ENCODE measurements around the gene SP3.

Gene SP3
- total RNA-seq, result 33.8 to 172 (median 99.6) reads per million in 17 experiments

DNA sequence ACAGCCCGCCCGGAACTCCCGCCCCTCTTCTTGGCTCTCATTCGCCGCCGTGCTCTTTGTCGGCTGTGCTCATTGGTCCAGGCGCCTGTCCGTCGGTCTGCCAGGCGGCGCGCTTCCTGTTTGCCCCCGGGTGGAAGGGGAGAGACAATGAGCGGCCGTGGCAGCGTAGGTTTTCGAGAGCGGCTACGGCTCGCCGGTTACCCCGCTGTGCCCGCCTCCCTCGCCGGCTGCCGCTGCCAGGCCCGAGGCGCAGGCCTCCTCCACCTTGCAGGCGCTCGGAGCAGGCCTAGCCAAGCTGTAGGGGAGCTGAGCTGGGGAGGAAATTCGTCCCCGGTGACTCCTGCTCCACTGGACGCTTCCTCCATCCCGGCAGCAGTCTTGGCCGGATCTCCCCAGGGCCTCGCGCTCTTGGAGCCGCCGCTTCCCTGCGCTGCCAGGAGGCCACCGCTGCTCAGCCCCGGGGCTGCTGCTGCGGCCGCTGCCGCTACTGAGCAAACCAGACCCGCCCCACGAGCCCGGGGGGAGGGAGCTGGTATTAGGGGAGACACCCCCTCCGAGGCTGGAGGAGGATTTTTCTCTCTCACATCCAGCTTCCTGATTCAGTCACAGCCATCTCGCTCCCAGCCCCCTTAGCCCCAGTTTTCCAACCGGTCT lies at the start of gene SP3:
Gene SP3, minus strand, starts transcription at position 2 of the 654 bp plus-strand sequence. CDS start 202 bp downstream, outside the sequence.
- peak; percentile 96 to 98 (median 98) for DNase-seq

DNA sequence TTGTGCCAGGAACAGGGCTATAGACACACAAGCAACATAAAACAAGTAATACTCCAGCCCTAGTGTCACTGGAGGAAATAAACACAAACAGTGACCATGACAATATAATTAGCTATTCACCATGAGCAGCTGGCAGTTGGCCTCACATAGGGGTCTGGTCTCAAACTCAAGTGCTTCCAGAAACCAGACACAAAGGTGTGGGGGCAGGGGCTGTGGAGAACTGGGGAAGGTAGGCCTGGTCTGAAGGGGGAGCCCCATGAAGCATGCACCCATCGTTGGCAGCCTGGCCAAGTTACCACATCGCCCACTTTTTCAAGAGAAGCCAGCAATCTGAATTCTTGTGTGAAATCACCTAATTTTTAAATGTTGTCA lies 49.5 kb upstream of the SP3 start:
- DNase-seq, result no peak

DNA sequence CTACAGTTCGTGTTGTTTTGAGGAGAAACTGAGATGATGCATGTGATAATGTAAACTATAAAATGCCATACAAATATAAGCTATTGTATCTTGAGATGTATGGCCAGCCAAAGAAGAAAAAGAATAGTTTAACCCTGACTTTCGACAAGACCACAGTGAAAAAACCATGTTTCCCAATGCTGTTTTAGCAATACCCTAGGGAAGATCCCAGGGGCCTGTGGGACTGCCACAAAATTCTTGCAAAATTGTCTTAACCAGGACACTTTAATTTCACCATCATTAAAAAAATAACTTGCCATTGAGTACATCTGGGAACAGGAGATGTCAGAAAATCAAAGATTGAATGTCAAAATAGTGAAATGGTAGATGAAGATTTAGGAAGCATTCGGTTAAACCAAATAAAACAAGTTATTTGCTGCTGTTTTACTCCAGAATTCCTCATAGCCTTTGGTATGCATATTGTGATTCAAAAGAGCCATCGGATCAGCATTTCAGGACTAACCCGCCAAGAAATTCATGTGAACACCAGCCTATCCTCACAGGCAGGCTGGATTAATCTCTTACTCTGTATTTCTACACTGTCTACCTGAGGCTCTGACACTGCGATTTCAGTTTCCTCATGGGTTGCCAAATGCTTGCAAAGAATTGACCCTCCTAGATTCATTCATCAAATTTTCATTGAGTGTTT lies 49.0 kb upstream of the SP3 start:
- no peak for DNase-seq

DNA sequence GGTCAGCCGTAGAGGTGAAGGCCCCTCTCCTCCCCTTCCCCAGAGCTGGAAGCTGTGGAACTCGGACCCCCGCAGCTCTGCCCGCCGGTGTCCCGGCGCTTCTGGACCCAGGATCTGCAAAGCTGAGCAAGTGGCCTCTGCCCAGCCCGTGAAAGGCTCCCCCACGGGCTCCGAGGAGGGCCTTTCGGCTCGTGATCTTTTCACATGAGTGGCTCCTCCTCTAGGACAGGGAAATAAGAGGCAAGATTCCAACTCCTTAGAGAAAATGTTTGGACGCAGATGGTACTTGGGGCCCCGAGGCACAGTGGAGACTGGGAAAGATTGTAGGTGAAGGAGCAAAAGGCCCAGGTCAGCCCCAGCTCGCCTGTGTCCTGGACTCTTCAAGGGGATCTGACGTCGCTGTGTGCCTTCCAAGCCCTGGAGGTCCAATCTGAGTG lies 48.2 kb upstream of the SP3 start:
- no peak for DNase-seq

DNA sequence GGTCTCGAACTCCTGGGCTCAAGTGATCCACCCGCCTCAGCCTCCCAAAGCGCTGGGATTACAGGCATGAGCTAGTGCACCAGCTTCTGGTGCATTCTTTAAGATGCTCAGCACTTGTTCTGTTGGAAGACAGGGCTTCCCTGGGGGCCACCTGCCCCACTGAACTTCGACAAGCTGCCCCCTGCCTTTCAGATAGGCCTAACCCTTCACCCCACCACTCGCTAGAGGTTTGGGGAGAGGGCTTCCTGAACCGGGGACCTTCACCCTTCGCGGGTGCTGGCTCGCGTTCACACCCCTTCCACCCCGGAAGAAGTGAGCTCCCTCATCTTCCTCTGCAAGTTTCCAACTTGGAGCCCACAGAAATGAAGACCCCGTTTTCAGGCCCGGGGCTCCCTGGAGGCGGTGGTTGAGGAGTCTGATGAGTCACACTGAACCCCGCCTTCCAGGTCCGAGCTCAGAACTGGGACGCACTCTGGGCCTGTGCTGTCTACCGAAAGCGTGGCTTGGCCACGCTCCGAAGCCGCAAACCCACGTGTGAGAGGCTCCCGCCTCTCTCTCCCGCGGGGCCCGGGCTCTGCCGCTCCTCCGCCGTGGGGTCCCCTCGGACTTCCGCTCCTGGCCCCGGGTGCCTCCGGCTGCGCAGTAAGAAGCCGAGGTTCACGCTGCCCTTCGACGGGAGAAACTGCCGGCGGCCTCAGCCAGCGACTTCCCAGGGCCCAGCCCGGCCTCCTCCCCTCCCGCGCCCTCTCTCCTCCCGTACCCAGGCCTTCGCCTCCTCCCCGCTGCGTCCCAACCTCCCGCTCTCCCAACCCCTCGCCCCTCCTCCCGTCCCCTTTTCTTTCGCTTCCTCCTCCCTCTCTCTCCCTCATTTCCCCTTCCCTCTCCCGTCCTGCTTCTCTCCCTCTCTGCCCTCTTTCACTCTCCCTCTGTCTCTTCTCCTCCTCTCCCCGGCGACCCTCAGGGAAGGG lies 47.5 kb upstream of the SP3 start:
- DNase-seq, result peak; percentile 53 to 81 (median 68)

DNA sequence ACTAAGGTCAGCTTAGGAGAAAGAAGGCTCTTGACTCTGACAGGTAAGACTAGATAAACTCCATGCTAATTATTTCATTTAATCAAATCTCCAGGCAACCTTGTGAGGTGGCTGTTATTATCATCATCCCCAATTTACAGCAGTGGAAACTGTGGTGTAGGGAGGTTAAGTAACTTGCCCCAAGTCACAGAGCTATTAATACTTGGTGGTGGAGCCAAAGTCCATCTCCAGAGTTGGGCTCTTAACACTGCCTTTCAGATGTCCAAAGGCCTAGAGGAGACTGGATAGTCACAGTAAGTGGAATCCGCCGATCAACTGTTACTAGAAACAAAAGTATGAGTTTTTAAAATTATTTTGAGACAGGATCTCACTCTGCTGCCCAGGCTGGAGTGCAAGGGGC lies 46.6 kb upstream of the SP3 start:
- no peak for DNase-seq

DNA sequence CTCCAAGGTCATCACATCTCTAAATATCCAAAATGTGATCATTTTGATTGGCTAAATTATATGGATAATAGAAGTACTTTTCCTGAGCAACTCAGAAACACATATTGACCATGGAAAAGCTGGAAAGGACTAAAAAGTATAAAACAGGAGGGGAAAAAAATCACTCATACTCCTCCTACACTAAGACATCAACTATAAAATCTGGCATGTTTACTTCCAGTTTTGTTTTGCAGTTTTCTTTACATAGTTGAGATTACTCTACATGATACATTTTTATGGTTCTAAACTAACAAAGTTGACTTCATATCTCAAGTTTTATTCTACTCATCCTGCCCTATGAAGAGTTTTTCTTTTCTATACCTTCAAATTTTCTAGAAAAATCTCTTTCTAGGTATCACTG lies 46.0 kb upstream of the SP3 start:
- no peak for DNase-seq

DNA sequence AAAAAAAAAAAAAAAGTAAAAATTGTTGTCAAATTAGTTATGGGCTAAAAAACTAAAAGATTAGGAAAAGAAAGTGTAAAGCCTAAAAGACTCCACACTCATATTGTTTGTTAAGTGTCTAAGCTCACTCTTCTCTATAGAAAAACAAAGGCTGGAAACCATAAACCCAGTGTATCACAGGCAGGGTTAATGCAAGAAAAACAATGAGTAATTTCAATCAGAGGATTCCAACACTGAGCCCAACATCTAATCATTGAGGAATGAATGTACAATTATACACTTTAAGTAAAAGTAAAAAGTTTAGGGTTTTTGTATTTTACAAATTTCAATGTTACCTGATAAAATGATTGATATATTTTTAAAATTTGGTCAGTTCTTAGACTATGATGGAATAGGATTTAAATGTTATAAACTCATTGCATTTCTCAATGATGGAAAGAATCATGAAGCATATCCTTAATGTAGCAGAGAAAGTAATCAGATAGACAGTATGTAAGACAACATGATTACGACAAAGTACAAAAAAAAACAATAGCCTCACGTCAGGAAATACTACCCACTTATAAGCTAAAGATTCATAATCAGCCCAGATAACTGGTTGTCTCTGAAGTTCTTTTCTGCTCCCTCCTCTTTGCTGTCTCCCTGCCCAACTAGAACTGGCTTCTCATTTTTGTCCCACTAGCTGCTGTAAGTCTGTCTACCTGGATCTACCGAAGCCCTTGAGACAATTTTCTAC lies 44.5 kb upstream of the SP3 start:
- no peak for DNase-seq

DNA sequence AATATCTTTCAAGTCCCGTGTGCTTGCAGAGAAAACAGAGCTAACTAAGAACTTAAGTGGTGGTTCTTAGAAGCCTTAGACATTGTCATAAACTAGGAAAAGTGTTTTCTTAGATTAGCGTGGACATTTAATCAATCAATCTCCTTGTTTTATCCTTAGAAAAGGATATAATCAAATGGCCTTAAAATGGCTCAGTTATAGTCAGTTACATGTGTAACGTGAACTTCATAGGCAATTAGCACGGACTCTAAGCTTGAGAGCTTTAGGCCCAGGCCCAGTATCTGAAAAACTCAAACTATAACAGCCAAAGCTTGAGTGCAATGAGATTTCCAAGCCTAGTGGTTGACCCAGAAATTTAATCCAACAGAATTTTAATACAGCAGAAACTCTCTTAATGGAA lies 43.5 kb upstream of the SP3 start:
- DNase-seq, result no peak

DNA sequence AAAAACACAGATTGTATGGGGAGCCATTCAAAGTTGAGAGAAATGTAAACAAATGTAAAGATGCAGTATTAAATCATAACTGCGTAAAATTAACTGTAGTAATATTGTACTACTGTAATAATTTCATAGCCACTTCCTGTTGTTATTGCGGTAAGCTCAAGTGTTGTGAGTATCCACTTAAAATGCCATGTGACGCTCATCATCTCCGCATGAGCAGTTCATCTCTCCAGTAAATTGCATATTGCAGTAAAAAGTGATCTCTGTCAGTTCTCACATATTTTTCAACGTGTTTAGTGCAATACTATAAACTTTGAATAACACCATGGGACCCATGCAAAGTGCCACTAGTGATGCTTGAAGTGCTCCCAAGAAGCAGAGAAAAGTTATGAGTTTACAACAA lies 41.8 kb upstream of the SP3 start:
- peak; percentile 46 to 77 (median 68) for DNase-seq

DNA sequence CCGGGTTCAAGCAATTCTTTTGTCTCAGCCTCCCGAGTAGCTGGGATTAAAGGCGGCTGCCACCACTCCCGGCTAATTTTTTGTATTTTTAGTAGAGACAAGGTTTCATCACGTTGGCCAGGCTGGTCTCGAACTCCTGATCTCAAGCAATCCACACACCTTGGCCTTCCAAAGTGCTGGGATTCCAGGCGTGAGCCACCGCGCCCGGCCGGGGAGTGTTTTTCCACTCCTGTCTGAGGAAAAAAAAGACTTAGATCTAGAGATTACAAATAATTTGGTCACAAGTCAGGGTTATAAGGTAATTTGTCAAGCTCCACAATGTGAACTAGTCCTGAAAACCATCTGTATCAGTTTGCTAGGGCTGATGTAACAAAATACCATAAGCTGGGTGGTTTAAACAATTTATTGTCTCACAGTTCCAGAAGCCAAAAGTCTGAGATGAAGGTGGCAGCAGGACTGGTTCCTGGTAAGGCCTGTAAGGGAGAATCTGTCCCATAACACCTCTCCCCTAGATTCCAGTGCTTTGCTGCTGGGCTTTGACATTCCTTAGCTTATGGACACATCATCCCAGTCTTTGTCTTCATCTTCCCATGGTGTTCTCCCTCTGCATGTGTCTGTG lies 40.7 kb upstream of the SP3 start:
- no peak for DNase-seq

DNA sequence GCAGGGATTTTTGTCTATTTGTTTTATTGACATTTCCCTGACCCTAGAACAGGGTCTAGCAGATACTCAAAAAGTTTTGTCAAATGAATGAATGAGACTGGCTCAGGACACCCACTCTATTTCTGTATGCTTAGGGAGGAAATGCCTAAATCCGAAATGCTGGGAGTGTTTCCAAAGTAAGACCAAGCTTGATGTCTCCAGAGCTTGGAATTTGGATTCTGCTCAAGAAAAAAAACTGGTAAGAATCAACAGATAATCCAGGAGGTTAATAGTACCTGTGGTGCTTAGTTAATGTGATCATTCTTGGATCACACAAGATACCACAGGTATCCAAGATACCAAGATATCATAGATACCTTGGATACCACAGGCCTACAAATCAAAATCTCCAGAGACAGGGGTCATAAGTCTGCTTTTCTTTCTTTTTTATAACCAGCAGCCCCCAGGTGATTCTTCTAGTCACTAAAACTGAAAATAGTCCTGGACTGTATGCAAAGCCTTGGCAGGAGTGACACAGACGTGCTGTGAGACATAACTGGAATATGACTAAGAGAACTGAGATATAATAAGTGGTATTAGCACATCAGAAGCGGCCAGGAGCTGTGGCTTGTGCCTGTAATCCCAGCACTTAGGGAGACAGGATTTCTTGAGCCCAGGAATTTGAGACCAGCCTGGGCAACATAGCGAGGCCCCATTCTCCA lies 39.9 kb upstream of the SP3 start:
- DNase-seq, result peak in 1 of 4 experiments; percentile 29

DNA sequence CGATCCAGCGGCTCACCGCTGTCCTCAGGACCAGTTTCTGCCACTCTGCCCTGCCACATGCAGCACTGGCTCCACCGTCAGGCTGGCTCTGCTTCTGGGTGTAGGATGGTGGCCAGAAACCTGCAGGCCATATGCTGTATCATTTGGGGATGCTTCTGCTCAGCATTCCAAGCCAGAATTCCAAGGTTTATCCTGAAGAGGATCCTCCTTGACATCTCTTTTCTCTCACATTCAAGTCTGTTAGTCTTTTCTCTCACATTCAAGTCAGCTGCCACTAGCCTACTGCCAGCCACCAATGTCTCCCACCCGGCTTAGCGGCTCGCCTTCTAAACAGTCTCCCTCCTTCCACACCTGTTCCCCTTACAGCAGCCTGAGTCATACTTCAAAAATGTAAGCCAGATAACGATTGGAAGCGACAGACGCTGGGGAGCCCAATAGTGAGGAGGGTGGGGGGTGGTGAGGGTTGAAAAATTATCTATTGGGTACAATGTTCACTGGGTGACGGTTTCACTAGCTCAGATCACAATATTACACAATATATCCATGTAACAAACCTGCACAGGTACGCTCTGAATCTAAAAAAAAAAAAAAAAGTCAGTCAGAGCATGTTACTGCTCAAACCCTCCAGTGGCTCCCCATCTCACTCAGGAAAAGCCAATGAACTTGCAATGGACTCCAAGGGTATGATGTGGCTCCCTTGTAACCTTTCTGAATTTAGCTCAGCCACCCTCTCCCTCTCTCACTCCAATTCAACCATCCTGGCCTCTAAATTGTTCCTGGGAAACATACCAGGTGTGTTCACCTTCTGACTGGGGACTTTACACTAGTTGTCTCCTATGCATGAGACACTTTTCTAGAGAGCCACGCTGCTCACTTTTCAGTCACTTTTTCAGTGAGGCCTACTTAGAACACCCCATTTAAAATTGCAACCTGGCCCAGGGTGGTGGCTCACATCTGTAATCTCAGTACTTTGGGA lies 38.8 kb upstream of the SP3 start:
- DNase-seq, result no peak

DNA sequence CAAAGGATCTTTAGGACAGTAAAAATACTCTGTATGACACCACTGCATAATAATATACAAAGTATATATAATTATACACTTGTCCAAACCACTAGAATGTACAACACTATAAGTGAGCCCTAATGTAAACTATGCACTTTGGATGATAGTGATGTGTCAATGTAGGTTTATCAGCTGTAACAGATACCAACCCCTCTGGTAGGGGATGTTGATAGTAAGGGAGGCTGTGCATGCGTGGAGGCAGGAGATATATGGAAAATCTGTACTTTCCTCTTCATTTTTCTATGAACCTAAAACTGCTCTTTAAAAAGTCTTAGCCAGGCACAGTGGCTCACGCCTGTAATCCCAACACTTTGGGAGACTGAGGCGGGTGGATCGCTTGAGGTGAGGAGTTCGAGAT lies 37.5 kb upstream of the SP3 start:
- DNase-seq, result no peak

DNA sequence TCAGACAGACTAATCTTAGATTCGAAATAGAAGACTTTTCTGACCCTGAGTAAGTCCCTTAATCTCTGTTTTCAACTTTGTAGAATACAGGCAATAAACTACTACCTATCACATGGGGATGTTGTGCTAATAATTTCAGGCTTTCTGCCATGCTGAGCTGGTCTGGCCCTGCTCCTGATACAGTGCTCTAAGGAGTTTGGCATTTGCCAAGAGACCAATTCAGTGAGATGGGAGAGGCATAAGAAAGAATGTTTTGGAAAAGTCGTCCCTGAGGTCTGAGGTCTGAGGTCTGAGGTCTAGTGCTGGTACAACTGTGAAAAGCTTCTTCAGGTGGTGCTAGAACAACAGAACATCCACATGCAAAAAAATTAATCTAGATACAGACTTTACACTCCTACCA lies 35.9 kb upstream of the SP3 start:
- DNase-seq, result no peak

DNA sequence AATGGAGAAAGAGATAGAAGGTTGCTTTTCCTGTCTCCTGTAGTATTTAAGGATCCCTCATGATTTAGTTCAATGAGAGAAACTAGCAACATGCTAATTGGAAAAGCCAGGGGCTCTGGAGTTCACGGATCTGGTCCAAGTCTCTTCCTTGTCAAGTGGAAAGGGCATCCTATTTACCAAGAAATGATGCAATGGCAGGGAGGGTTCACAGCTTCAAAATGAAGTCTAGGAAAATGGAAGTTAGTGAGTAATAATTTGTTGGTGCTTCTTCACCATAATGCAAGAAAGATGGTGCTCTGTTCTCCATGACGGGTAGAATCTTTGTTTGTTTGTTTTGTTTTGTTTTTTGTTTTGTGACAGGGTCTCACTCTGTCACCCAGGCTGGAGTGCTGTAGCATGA lies 34.6 kb upstream of the SP3 start:
- DNase-seq, result no peak

DNA sequence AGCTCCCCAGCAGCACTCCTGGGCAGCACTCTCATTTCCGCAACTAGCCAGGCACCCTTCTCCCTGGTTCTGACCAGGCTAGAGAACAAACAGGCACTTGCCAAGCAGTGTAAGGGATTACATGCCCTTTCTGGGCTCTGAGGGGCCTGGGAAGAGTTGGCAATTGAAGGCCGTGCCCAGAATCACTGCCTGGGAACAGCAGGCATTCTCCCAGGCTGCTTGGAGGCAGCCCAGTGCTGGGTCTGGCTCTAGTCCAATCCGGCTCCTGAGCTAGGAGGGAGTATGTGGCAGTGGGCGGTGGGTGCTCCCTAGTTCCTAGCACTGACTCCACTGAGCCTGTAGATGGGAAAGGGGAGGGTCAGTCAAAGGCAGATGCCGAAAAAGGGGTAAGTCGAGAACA lies 34.1 kb upstream of the SP3 start:
- DNase-seq, result no peak

DNA sequence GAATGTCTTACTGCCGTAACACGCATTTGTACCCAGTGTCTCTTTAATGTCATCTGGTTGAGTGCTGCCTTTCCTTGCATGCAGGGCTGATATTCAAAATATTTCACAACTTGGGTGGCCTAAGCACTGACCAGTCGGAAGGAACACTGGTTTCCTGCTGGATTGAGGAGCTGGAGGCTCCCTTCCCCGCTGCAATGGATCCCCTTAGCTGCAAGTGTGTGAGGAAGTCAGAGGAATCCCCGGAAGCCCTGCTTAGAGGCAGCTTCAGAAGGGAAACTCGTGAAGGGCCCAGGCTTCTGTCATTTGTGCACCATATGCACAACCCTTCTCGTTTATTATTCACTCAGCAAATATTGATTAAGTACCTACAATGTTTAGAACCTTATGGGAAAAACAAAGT lies 33.2 kb upstream of the SP3 start:
- peak; percentile 68 to 83 (median 79) for DNase-seq

DNA sequence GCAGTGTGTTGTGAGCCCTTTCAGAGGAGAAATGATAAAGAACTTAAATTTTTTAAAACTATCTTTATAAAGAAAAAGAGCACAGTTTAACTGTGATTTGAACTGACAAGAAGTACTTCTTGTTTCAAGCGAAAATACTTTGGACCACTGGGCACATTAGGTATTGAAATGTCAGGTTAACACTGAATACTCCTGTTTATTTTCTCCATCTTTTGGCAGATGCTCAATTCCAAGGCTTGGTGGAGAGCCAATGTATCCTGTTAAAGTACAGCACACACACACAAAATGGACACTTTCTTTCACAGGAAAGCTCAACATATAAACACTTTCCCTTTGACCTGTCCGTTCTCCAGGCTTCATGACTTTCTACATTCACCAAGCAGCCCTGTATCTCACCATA lies 32.6 kb upstream of the SP3 start:
- peak in 2 of 4 experiments; percentile 32 to 52 for DNase-seq

DNA sequence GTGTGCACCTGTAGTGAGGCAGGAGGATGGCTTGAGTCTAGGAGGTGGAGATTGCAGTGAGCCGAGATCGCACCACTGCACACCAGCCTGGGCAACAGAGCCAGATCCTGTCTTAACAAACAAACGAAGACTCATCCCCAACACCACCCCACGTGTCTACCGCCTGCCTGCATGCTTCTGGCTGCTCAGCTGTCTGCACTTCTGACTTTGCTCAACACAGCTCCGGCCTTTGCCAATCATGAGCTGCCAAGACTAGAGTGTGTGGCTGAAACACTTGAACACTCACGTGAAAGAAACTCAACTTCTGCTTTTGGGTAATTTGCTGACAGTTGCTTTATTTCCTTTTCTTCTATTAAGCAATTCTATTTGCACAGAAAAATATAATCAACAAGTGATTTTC lies 32.1 kb upstream of the SP3 start:
- peak; percentile 94 to 98 (median 96) for DNase-seq

All from suppressor macrophage (primary cell).